AG10803 (cell line): Measurements from ENCODE around the gene XKR8.

ENCODE experiments used
- DNase-seq: peaks from one replicate; pipeline ENCODE4 v3.0.0; 2010; ENCODE audit warnings: low read depth
- H3K4me3 ChIP-seq: 2 replicates; pipeline ENCODE4 v1.5.1; 2011; ENCODE audit warnings: mild to moderate bottlenecking, low read length, control low read depth
- TF ChIP-seq, protein P1 (sequence below): conservative IDR thresholded peaks from 2 replicates; pipeline ENCODE4 v1.5.1; 2011; ENCODE audit warnings: mild to moderate bottlenecking, low read length, control low read depth, inconsistent platforms

Gene XKR8, protein sequence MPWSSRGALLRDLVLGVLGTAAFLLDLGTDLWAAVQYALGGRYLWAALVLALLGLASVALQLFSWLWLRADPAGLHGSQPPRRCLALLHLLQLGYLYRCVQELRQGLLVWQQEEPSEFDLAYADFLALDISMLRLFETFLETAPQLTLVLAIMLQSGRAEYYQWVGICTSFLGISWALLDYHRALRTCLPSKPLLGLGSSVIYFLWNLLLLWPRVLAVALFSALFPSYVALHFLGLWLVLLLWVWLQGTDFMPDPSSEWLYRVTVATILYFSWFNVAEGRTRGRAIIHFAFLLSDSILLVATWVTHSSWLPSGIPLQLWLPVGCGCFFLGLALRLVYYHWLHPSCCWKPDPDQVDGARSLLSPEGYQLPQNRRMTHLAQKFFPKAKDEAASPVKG

GRCh38 chr1:27959792-27960603, at the start of gene XKR8:
XKR8 (plus strand) TSS chr1:27959973; CDS start chr1:27960070, 97 bp downstream.
- peak within 1 kb of the TSS; percentile 82 for H3K4me3 ChIP-seq
- DNase-seq: peak; percentile 64
- TF ChIP-seq, protein P1, sequence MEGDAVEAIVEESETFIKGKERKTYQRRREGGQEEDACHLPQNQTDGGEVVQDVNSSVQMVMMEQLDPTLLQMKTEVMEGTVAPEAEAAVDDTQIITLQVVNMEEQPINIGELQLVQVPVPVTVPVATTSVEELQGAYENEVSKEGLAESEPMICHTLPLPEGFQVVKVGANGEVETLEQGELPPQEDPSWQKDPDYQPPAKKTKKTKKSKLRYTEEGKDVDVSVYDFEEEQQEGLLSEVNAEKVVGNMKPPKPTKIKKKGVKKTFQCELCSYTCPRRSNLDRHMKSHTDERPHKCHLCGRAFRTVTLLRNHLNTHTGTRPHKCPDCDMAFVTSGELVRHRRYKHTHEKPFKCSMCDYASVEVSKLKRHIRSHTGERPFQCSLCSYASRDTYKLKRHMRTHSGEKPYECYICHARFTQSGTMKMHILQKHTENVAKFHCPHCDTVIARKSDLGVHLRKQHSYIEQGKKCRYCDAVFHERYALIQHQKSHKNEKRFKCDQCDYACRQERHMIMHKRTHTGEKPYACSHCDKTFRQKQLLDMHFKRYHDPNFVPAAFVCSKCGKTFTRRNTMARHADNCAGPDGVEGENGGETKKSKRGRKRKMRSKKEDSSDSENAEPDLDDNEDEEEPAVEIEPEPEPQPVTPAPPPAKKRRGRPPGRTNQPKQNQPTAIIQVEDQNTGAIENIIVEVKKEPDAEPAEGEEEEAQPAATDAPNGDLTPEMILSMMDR: peak; percentile 21

DNA sequence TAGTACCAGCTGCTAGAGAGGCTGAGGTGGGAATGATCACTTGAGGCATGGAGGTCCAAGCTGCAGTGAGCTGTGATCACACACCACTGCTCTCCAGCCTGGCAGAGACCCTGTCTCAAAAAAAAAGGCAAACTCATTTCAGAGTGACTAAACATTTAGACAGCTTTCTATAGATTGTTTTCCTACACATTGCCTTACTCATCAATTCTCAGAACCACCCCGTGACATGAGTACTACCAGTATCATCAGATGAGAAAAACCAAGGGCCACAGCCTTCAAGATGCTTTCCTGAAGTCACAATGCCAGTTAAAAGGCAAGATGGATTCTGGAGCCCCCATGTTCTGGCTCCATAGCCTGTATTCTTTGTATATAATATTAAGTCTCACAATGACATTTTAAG, 47.3 kb upstream of the XKR8 start:
- DNase-seq: no peak
- TF ChIP-seq, protein P1: no peak
- no peak overlapping the region for H3K4me3 ChIP-seq

GRCh38 chr1:27915082-27915575, 44.6 kb upstream of the XKR8 start:
- peak overlapping the region; percentile 54 for H3K4me3 ChIP-seq
- no peak for DNase-seq
- TF ChIP-seq, protein P1: no peak

DNA sequence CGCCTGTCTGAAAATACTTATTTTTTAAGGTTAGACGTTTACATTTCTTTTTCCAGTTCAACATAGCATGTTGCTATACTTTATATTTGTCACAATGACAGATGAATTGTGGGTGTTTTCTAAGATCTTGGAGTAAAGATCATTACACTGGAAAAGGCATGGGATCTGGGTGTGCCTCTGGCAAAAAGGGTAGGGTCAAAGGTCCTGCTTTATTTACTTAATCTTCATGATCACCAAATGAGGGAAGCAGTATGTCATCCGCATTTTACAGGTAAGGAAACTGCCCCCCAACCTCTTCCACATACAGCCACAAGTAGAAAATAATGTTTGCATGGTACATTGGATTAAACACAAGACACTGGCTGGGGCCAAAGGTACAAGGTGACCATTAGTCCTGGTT, 37.5 kb upstream of the XKR8 start:
- DNase-seq: no peak
- TF ChIP-seq, protein P1: no peak
- H3K4me3 ChIP-seq: no peak overlapping the region

DNA sequence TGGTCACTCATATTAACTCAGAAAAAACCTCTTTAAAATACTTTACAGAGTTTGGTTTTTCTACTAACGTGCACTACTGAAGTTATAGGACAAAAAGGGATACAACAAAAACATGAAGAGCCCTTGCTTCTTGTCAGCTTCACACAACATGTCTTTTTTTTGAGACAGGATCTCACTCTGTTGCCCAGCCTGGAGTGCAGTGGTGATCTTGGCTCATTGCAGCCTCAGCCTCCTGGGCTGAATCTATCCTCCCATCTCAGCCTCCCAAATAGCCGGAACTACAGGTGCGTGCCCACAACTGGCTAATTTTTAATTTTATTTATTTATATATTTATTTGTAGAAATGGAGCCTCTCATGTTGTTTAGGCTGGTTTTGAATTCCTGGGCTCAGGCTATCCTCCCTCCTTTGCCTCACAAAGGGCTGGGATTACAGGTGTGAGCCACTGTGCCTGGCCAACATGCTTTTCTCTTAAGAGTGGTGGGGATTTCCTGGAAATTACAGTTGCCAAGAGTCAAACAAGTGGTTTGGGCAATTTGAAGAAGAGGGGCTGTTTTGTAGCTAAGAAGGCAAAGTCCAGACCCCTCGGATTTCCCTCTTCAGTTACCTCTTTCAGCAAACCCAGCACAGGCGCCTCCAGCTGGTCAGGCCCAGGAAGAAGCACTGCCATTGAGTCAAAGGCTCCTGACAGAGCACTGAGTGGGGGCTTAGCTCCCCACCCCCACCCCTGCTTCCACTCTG, 31.4 kb upstream of the XKR8 start:
- H3K4me3 ChIP-seq: no peak overlapping the region
- DNase-seq: no peak
- TF ChIP-seq, protein P1: no peak

DNA sequence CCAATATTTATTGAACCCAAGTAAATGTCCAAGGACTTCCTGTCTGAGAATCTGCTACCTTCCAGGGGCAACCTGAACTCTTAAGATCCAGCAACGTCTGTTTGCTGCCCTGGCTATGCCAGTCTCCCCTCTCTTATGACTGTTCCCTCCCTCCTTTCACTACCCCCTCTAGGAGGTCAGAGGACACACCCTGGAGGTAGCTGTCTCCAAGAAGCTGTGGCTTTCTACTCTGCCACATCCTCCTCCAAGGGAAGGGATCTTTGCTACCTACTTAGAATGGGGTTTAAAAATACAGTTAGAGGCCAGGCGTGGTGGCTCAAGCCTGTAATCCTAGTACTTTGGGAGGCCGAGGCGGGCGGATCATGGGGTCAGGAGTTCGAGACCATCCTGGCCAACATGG, 28.6 kb upstream of the XKR8 start:
- no peak overlapping the region for H3K4me3 ChIP-seq
- TF ChIP-seq, protein P1: no peak
- no peak for DNase-seq
